Peyer's patch (tissue), 4 donors: ENCODE data around the gene AK4.

Experiments
- CTCF ChIP-seq, 6 experiments: fragments of 450-650 bp in 4 of 6; fragments of 200-600 bp in 2 of 6; sonication (generic) in 1 of 6; IDR thresholded peaks; one replicate each; pipeline ENCODE4 v1.5.1; 2017 to 2019; ENCODE audit warnings: antibody characterized with exemption in 6 of 6, mild to moderate bottlenecking in 3 of 6, moderate library complexity in 1 of 6
- POLR2A ChIP-seq, 2 donors: fragments of 450-650 bp; IDR thresholded peaks; one replicate each; pipeline ENCODE4 v1.5.1; 2017; ENCODE audit warnings: antibody characterized with exemption in 2 of 2, mild to moderate bottlenecking in 2 of 2, moderate library complexity in 2 of 2

- TF ChIP-seq CTCF (IDR thresholded peaks at IDR 0.05) (no peak), POLR2A (IDR thresholded peaks at IDR 0.05) (no peak)
Observed at GRCh38 chr1:65180977-65181376, 33.0 kb downstream of the AK4 start.
